Spleen (tissue), 11 donors: ENCODE measurements around the gene ZCCHC3. TPM values are rescaled to one million over a fixed set of nuclear protein-coding genes. Genes with fewer than 3 reads are reported as not detected.

Experiments
- DNase-seq: peaks from one replicate; pipeline ENCODE4 v3.0.0-alpha.2; 2020
- H3K27ac ChIP-seq, 8 donors: fragments of 200-600 bp; sonication (generic) in 7 of 8; 1 replicate in 4 of 8; 2 replicates in 4 of 8; pipeline versions ENCODE4 v1.5.0 to v1.8.0; 2016 to 2021; ENCODE audit warnings: inconsistent platforms in 4 of 8, mild to moderate bottlenecking in 4 of 8, moderate library complexity in 1 of 8
- H3K27me3 ChIP-seq, 7 donors: fragments of 200-600 bp; sonication (generic) in 6 of 7; replicated peaks in 1 of 7; 1 replicate in 4 of 7; 2 replicates in 3 of 7; pipeline versions ENCODE4 v1.5.0 to v1.8.0; 2016 to 2021; ENCODE audit warnings: inconsistent platforms in 3 of 7, mild to moderate bottlenecking in 1 of 7
- H3K36me3 ChIP-seq, 6 donors: fragments of 200-600 bp; sonication (generic) in 5 of 6; 1 replicate in 4 of 6; 2 replicates in 2 of 6; pipeline versions ENCODE4 v1.5.0 to v1.8.0; 2016 to 2021; ENCODE audit warnings: inconsistent platforms in 2 of 6
- H3K4me1 ChIP-seq, 6 donors: fragments of 200-600 bp; sonication (generic) in 5 of 6; 1 replicate in 3 of 6; 2 replicates in 3 of 6; pipeline versions ENCODE4 v1.5.0 to v1.8.0; 2016 to 2021; ENCODE audit warnings: inconsistent platforms in 3 of 6
- H3K4me3 ChIP-seq, 8 donors: fragments of 200-600 bp; sonication (generic) in 7 of 8; 1 replicate in 4 of 8; 2 replicates in 4 of 8; pipeline versions ENCODE4 v1.5.0 to v1.8.0; 2016 to 2021; ENCODE audit warnings: inconsistent platforms in 4 of 8, mild to moderate bottlenecking in 4 of 8, moderate library complexity in 2 of 8
- H3K9me3 ChIP-seq, 8 donors: fragments of 200-600 bp; sonication (generic) in 7 of 8; 1 replicate in 4 of 8; 2 replicates in 4 of 8; pipeline versions ENCODE4 v1.5.0 to v1.8.0; 2016 to 2021; ENCODE audit warnings: inconsistent platforms in 4 of 8
- POLR2A ChIP-seq, 3 donors: fragments of 450-650 bp; IDR thresholded peaks; one replicate each; pipeline ENCODE4 v1.5.1; 2017; ENCODE audit warnings: antibody characterized with exemption in 3 of 3, mild to moderate bottlenecking in 1 of 3
- POLR2AphosphoS5 ChIP-seq, 3 donors: sonication (generic); formaldehyde crosslinking; IDR thresholded peaks; one replicate each; pipeline ENCODE4 v1.5.1; 2017; ENCODE audit warnings: antibody characterized with exemption in 3 of 3
- WGBS, 5 donors: extraction: QIAGEN DNeasy Blood & Tissue Kit in 3 of 5; methylation state at CpG; one replicate each; pipeline versions ENCODE4 v1.1.5 to v1.1.7; 2013 to 2018; 5-methylcytosine and 5-hydroxymethylcytosine counted together
- intact Hi-C: fragments of 100-400 bp; cut with DNase I; formaldehyde crosslinking; loops from one replicate; pipeline ENCODE4 v1.15.0; 2023; ENCODE audit warnings: low total_unique reads
- polyA plus RNA-seq, 3 donors: library from polyadenylated mRNA; stranded (reverse); fragments of 200-250 nt; gene quantifications; one replicate each; pipeline ENCODE4 v1.2.1, GENCODE V29; 2013
- total RNA-seq, 7 donors: library from RNA; depleted of rRNA in 3 of 7; stranded (reverse); fragments of >200 nt in 3 of 7; fragmentation: NEBNext Ultra II Directional in 4 of 7; extraction: Animal tissue kit (Norgen Biotek cat#: 25700) in 4 of 7; gene quantifications; one replicate each; pipeline versions ENCODE4 v1.1.0 to v1.2.1, GENCODE V29; 2016 to 2021
- TF ChIP-seq, protein P1 (sequence below), 11 experiments: fragments of 200-600 bp in 7 of 11; fragments of 450-650 bp in 4 of 11; sonication (generic) in 4 of 11; IDR thresholded peaks in 8 of 11; conservative IDR thresholded peaks in 3 of 11; 1 replicate in 7 of 11; 2 replicates in 4 of 11; pipeline versions ENCODE4 v1.4.0 to v1.8.0; 2016 to 2021; ENCODE audit warnings: antibody characterized with exemption in 11 of 11, inconsistent platforms in 4 of 11, mild to moderate bottlenecking in 1 of 11
- donor health status: healthy with polysubstance abuse.
- donor health status: DM: no; HTN: no; CAD: no; lungs with moderate emphysema.
- donor health status: DM: no; HTN: no; CAD: no.
- donor health status: Bipolar disorder and iron deficiency.
- donor health status: healthy.
- donor health status: DM: no; HTN: no; CAD: no.
- donor health status: DM: yes; HTN: yes; CAD: no.

The ZCCHC3 gene
- total and polyA plus RNA-seq, 10 donors = 17.4 to 26.6 (median 23.0) TPM

DNA sequence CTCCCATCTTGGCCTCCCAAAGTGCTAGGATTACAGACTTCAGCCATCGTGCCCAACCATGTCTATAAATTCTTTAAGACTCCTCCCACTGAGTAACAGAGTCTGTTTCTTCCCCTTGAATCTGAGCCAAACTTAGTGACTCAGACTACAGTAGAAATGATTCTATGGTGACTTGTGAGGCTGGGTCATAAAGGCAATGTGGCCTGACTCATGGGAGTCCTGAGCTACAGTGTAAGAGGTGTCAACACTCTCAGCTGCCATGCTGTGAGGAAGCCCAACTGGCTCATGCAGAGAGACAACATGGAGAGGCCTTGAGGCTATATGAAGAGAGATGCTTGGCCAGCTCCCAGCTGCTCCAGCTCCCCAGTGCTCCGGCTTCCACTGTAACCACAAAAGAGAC, 44.3 kb downstream of the ZCCHC3 start:
- TF ChIP-seq, protein P1, sequence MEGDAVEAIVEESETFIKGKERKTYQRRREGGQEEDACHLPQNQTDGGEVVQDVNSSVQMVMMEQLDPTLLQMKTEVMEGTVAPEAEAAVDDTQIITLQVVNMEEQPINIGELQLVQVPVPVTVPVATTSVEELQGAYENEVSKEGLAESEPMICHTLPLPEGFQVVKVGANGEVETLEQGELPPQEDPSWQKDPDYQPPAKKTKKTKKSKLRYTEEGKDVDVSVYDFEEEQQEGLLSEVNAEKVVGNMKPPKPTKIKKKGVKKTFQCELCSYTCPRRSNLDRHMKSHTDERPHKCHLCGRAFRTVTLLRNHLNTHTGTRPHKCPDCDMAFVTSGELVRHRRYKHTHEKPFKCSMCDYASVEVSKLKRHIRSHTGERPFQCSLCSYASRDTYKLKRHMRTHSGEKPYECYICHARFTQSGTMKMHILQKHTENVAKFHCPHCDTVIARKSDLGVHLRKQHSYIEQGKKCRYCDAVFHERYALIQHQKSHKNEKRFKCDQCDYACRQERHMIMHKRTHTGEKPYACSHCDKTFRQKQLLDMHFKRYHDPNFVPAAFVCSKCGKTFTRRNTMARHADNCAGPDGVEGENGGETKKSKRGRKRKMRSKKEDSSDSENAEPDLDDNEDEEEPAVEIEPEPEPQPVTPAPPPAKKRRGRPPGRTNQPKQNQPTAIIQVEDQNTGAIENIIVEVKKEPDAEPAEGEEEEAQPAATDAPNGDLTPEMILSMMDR (IDR thresholded peaks at IDR 0.05 in 8 of 11, conservative IDR thresholded peaks at IDR 0.05 in 3 of 11) = no peak
- TF ChIP-seq POLR2A (IDR thresholded peaks at IDR 0.05) = no peak
- TF ChIP-seq POLR2AphosphoS5 (IDR thresholded peaks at IDR 0.05) = no peak
- Histone ChIP-seq H3K4me3 (no peak overlapping the region), H3K9me3 (peaks cover 0 to 7% (median 0%) of the 10 kb centered on the region in 8 donors), H3K27me3 (peaks cover 0 to 2% (median 0%) of the 10 kb centered on the region in 7 donors), H3K27ac (no peak overlapping the region), H3K36me3 (no peaks in the 10 kb centered on the region), H3K4me1 (peaks cover 0 to 11% (median 7%) of the 10 kb centered on the region in 6 donors)
- intact Hi-C loops = no loop called here
- WGBS, 5 donors = 81 to 89% (median 86%) methylated on average over 2 of the region's 2 CpGs
- DNase-seq = no peak

- H3K4me3 ChIP-seq = no peak overlapping the region
- DNase-seq = no peak
- peaks cover 0 to 25% (median 17%) of the 10 kb centered on the region in 6 donors for H3K4me1 ChIP-seq
- H3K27ac ChIP-seq = no peak overlapping the region
- H3K36me3 ChIP-seq = no peaks in the 10 kb centered on the region
- H3K9me3 ChIP-seq = peaks cover 0 to 7% (median 0%) of the 10 kb centered on the region in 8 donors
- intact Hi-C loops = no loop called here
- TF ChIP-seq, protein P1 (IDR thresholded peaks at IDR 0.05 in 8 of 11, conservative IDR thresholded peaks at IDR 0.05 in 3 of 11) = no peak
- TF ChIP-seq POLR2A (IDR thresholded peaks at IDR 0.05) = no peak
- no peak for TF ChIP-seq POLR2AphosphoS5 (IDR thresholded peaks at IDR 0.05)
- H3K27me3 ChIP-seq = peaks cover 0 to 9% (median 0%) of the 10 kb centered on the region in 7 donors
These were observed 45.7 kb downstream of the ZCCHC3 start for GRCh38 chr20:343107-343506.

DNA sequence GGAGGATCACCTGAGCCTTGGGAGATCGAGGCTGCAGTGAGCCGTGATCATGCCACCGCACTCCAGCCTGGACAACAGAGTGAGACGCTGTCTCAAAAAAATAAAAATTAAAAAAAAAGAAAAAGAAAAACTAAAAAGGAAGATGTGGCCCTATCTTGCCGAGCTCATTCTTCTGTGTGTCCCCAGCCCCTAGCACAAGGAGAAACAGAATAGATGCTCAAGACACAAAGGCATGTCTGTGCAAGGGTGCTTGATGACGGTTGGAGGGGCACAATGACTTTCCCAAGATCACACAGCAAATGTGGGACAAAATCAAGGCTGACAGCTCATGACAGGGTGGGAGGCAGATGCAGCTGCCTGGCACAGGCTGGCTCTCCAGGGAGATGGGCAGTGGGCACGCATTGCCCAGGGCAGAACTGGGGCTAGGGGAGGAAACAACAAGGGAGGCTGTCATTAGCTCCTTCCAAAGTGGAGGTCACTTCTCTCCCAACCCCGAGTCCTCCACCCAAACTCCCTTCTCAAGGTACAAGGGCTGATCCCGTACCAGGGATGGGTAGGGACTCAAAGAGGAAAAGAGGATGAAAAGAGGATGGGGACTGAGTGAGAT, 48.8 kb downstream of the ZCCHC3 start:
- TF ChIP-seq POLR2AphosphoS5 (IDR thresholded peaks at IDR 0.05) (no peak), POLR2A (IDR thresholded peaks at IDR 0.05) (no peak)
- TF ChIP-seq, protein P1 (IDR thresholded peaks at IDR 0.05 in 8 of 11, conservative IDR thresholded peaks at IDR 0.05 in 3 of 11) = no peak
- Histone ChIP-seq H3K27me3 (peaks cover 0 to 9% (median 0%) of the 10 kb centered on the region in 7 donors), H3K4me1 (peaks cover 0 to 34% (median 24%) of the 10 kb centered on the region in 6 donors), H3K9me3 (peaks cover 0 to 7% (median 0%) of the 10 kb centered on the region in 8 donors), H3K27ac (peak overlapping the region in 7 of 8 donors; percentile 79 to 90 (median 85)), H3K36me3 (peaks cover 0 to 13% (median 0%) of the 10 kb centered on the region in 6 donors), H3K4me3 (peak overlapping the region in 7 of 8 donors; percentile 75 to 92 (median 80))
- WGBS, 5 donors = 70 to 88% (median 82%) methylated on average over 9 of the region's 9 CpGs
- intact Hi-C loops = no loop called here
- DNase-seq = no peak

DNA sequence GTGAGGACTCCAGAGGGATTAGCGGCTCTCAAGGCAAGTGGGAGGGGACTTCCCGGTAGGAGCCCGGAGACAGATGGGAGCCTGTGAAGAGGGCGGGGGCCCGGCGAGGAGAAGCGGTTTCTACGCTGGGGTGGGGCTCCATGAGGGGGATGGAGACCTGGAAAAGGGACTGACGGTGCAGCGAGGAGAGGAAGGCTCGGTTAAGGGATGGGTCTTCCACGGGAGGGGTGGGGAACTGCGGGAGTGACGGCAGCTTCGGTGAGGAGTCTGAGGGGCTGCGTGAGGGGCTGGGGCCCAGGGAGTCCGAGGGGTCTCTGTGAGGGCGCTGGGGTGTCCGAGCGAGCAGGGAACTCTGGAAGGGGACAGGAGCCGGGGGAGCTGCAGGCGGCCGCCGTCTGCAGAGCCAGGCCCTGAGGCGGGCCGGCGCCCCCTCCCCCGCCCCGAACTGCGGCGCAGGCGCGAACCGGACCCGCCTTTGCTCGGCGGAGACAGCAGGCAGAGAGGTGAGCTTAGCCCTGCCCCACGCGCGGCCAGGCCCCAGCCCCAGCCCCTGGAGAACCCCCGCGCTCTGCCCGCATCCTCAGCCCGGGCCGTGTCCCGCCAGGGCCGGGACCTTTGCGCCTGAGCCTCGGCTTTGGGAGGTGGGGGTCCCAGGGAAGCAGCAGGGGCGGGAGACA, 49.4 kb downstream of the ZCCHC3 start, which contains the start of gene NRSN2:
Gene NRSN2 (plus strand): TSS at position 472 of the 677 bp plus-strand sequence. CDS start 2,533 bp downstream, outside the sequence.
- peak within 1 kb of the TSS; percentile 57 to 90 (median 85) for H3K27ac ChIP-seq
- peaks cover 0 to 34% (median 24%) of the 10 kb centered on the region in 6 donors for H3K4me1 ChIP-seq
- H3K9me3 ChIP-seq = peaks cover 0 to 5% (median 0%) of the 10 kb centered on the region in 8 donors
- intact Hi-C loops = no loop called here
- peak in 2 of 3 donors; percentile 58 to 64 for TF ChIP-seq POLR2AphosphoS5 (IDR thresholded peaks at IDR 0.05)
- TF ChIP-seq, protein P1 (IDR thresholded peaks at IDR 0.05 in 8 of 11, conservative IDR thresholded peaks at IDR 0.05 in 3 of 11) = no peak
- no peak for TF ChIP-seq POLR2A (IDR thresholded peaks at IDR 0.05)
- H3K36me3 ChIP-seq = peaks cover 0 to 15% (median 0%) of the 10 kb centered on the region in 6 donors
- WGBS, 5 donors = 4 to 16% (median 9%) methylated on average over 20 to 50 of the region's 50 CpGs
- peak; percentile 87 for DNase-seq
- H3K27me3 ChIP-seq = peaks cover 0 to 9% (median 0%) of the 10 kb centered on the region in 7 donors
- peak within 1 kb of the TSS; percentile 71 to 92 (median 80) for H3K4me3 ChIP-seq
